HG02884 (cell line): ENCODE data around the gene MAP4K1.

Source experiments
- ATAC-seq: cut with Tn5 transposase; IDR thresholded peaks from one replicate; pipeline ENCODE4 v1.9.1; 2021; ENCODE audit warnings: mild to moderate bottlenecking, moderate library complexity; ENCODE audit not compliant: unreplicated experiment

Gene MAP4K1

DNA sequence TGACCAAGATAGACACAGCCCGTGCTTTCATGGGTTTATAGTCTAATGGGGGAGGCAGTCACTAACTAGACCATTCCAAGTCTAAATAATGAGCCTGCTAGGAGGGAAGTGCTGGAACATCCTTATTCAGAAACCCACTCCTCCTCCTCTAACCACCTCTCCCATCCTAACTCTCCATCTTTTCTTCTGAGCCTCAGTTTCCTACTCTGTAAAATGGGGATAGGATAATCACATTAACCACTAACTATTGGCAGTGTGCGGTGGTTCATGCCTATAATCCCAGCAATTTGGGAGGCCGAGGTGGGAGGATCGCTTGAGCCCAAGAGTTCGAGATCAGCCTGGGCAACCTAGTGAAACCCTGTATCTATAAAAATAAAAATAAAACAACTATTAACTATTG, 68.7 kb downstream of the MAP4K1 start:
- ATAC-seq = no peak

DNA sequence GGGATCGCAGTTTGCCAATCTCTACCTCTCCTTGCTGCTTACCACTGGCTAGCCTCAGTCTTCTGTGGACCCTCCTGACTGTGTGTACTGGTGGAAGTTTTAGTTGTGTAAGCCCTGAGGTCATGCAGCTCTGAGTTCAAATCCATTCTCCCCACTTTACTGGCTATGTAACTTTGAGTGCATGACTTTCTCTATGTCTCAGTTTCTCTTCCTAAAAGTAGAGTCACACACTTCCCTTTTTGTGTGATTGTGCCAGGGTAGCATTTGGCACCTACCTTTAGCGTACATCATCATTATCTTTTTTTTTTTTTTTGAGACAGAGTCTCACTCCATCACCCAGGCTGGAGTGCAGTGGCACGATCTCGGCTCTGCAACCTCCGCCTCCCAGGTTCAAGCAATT, 70.3 kb downstream of the MAP4K1 start:
- no peak for ATAC-seq

DNA sequence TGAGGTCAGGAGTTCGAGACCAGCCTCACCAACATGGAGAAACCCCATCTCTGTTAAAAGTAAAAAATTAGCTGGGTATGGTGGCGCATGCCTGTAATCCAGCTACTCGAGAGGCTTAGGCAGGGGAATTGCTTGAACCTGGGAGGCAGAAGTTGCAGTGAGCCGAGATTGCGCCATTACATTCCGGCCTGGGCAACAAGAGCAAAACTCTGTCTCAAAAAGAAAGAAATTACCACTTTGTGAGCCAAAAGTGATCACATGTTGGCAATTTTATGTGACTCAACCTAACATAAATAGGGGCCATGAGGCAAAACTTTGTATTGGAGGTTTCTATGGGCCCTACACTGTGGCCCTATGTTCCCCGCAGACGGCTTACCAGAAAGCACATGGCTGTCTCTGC, 72.2 kb downstream of the MAP4K1 start:
- ATAC-seq = no peak

DNA sequence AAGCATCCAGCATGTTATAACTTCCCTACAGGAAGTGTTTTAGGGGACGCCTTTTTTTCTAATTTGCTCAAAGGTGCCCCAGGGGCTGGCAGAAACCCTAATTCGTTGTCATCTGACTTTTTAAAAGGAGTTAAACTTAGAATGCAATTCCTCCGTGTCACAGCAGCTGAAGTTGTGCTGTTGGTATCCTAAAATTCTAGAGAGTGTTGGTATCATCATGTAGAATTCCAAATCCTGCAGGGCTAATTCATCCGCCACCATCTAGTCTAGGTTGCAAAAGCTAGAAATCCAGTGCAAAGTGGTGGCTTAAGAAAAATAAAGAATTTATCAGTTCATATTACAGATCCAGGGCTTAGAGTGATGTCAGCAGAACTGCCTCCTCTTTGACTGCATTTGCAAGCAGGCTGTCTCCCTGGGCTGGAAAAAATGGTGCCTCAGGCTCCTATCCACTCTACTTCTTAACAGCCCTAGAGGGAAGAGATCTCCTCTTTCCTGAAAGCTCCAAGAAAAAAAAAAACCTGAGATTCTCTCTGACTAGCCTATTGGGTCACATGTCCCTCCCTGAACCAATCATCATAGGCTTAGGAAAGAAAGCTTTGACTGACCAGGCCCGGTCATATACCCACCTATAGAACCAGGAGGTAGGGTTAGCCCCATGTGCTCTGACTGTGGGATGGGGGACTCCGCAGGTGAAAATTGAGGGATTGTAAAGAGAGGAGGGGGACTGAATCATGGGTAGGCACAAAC, 73.0 kb downstream of the MAP4K1 start:
- no peak for ATAC-seq

DNA sequence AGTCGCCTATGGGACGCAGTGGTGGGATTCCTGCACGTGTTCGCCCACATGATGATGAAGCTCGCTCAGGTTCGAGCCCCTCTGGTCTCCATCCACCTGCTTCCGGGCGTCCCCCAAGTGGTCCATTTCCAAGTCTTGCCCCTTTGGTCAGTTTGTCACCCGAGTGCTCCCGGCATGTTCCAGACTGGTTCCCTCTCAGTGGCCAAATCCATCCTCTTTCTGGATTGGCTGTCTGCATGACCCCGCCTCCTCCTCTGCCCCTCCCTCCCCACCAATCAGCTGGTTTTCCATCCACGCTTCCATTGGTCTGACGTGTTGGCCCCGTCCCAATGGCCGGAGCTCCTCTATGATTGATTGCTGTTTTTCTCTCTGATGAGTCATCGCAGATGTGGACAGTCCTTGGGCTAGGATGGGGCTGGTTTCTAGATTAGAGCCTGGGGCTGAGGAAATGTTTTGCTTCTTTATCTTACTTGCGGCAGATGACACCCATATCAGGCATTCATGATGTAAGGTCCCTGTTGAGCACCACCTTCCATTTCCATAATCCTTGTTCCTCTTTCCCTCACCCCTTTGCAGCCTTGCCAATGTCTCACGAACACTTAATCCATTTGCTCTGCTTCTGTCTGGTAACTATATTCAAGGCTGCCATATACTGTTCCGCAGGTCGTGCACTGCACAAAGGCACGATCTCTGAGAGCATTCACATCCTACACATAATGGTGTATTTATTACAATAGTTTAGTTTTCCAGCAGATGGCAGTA, 73.8 kb downstream of the MAP4K1 start:
- ATAC-seq = no peak

DNA sequence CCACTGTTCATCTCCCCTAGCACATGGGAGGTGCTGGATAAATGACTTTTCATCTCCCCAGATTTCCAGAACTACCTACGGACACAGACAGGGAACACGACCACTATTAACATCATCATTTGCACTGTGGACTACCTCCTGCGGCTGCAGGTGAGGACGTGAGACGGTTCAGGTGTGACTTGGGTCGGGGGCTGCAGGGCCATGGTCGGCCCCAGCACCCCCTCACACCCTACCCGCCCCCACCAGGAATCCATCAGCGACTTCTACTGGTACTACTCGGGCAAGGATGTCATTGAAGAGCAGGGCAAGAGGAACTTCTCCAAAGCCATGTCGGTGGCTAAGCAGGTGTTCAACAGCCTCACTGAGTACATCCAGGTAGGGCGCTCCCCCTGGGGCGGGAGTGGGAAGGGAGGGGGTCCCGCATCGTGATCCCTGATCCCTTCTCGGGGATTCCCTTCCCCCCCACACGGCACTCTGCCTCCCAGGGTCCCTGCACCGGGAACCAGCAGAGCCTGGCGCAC, 74.4 kb downstream of the MAP4K1 start:
- ATAC-seq = no peak

DNA sequence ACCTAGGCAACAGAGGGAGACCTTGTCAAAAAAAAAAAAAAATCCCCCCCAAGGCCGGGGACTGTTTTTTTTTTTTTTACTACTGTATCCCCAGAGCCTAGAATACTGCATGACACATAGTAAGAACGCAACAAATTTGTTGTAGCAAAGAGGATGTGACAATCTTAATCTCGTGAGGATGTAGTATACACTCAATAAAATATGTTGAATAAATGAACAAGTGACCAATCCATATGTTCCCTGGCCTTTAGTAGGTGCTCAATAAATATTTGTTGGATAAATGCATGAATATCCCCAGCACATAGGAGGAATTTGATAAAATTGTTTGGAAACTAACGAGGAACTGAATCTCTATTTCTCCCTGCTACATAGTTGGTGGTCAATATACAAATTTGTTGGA, 75.7 kb downstream of the MAP4K1 start:
- ATAC-seq = no peak

DNA sequence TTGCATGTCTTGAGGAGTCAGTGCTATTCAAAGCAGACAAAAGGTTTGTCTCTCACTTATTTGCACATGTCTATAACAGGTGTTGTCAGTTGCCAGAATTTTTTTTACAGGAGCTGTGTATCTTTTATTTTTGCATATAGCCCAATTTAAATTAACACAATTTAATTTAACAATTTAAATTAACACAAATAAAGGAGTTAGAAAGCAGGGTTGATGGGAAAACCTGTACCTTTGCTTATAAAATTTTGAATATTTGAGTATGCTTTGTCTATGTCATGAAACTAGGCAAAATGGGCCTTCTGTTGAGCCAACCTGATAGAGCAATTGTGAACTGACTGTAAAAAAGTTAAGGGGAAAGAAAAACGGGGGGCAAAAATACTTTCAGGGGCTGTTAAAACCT, 78.0 kb downstream of the MAP4K1 start:
- ATAC-seq = no peak

DNA sequence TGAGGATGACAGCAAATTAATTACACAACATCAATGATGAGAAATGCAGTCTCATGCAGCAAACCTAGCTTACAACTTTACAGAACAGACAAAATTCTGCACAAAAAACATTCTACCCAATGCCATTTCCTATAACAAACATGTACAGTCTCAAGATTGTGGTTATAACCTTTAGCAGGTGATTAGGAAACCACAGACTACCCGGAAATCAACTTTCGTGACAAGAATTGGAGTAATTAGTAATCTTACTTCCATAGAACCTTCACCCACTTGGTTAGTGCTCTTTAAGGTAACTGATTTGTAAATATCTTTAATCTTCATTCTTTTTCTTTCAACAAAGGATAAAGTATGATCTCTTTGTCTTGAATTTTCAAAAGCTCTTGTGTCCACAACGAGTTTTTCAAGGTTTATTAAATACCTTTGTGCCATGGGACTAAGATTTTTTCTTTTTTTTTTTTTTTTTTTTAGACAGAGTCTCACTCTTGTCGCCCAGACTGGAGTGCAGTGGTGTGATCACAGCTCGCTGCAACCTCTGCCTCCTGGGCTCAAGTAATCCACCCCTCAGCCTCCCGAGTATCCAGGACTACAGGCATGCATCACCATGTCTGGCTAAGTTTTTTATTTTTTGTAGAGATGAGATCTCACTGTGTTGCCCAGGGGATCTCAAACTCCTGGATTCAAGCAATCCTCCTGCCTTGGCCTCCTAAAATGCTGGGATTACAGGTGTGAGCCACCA, 78.8 kb downstream of the MAP4K1 start:
- no peak for ATAC-seq

DNA sequence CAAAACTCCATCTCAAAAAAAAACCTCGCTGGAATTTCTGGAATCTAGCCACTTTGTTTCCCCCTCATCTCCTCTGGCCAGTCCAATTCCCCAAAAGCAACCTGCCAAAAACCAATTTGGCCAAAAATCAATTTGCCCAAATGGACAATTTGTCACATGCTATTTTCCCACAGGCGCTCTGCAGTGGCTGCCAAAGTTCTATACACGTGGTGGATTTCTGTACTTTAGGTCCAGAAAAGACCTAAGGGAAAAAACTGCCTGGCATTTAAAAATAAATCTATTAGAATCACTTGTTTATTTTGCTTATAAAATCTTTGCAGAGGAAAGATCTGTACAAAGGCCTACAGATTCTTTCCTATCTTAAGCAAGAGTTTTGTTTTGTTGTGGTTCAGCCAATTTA, 79.4 kb downstream of the MAP4K1 start:
- no peak for ATAC-seq
